AG04450 (cell line): ENCODE results near the gene EDIL3. TPM values are rescaled to one million over a fixed set of nuclear protein-coding genes. Genes with fewer than 3 reads are reported as not detected.

Experiments used
- CTCF ChIA-PET: fragments of 300-600, 350-600 bp; formaldehyde crosslinking; extraction: SDS; loops from one replicate; lab custom pipeline; 2022; ENCODE audit warnings: antibody characterized with exemption, inconsistent platforms; lab: Charles Lee
- POLR2A ChIA-PET: fragments of 350-600 bp; formaldehyde crosslinking; extraction: SDS; loops from one replicate; lab custom pipeline; 2021; ENCODE audit warnings: antibody characterized with exemption, inconsistent platforms; lab: Yijun Ruan, JAX
- DNase-seq: peaks from one replicate; pipeline ENCODE4 v3.0.0-alpha.2; 2011; ENCODE audit warnings: low read depth, low spot score
- H3K27ac ChIP-seq: one replicate; pipeline ENCODE4 v1.5.1; 2012; ENCODE audit warnings: low read depth, low read length, control low read depth
- H3K27me3 ChIP-seq: one replicate; pipeline ENCODE4 v1.6.0; 2012; ENCODE audit warnings: low read length; ENCODE audit not compliant: control insufficient read depth, insufficient read depth
- H3K4me3 ChIP-seq: 2 replicates; pipeline ENCODE4 v1.5.1; 2011; ENCODE audit warnings: mild to moderate bottlenecking, low read depth, low read length, control low read depth
- H3K9me3 ChIP-seq: 2 replicates; pipeline ENCODE4 v1.5.1; 2012; ENCODE audit warnings: low read length; ENCODE audit not compliant: control insufficient read depth, insufficient read depth
- CTCF ChIP-seq: IDR thresholded peaks from 2 replicates; pipeline ENCODE4 v1.5.1; 2011; ENCODE audit warnings: low read depth, low read length, control low read depth, inconsistent platforms
- polyA plus RNA-seq: library from polyadenylated mRNA; depleted of rRNA; stranded (reverse); fragments of >200 nt; gene quantifications from 2 replicates; pipeline ENCODE4 v1.2.3, GENCODE V29; 2011

Gene EDIL3
- polyA plus RNA-seq, 1 experiment = 61.9 TPM

- Histone ChIP-seq H3K27me3 (no peaks in the 10 kb centered on the region), H3K4me3 (no peak overlapping the region), H3K27ac (no peak overlapping the region), H3K9me3 (no peaks in the 10 kb centered on the region; the same call in 1 of the 2 replicates)
- CTCF ChIA-PET = interaction anchor here (0.8 to 2.7 kb wide), 9 partner anchors 10 to 670 kb away, joined by 3 to 19 read pairs (median 3); partner anchors contain the start of gene HAPLN1
- no peak for DNase-seq
- POLR2A ChIA-PET = no interaction called here
- TF ChIP-seq CTCF = peak; percentile 37
These were observed 4.9 kb downstream of the EDIL3 start for GRCh38 chr5:84379749-84380148.

GRCh38 chr5:84378961-84379360 lies 5.7 kb downstream of the EDIL3 start:
- ChIA-PET POLR2A (no interaction called here), CTCF (interaction anchor here (0.6 to 2.7 kb wide), 11 partner anchors 9 to 670 kb away, joined by 3 to 19 read pairs (median 3); partner anchors contain the start of gene HAPLN1)
- no peak for TF ChIP-seq CTCF
- no peak overlapping the region for H3K4me3 ChIP-seq
- no peaks in the 10 kb centered on the region; the same call in 1 of the 2 replicates for H3K9me3 ChIP-seq
- H3K27ac ChIP-seq = no peak overlapping the region
- H3K27me3 ChIP-seq = no peaks in the 10 kb centered on the region
- no peak for DNase-seq

- POLR2A ChIA-PET = no interaction called here
- CTCF ChIA-PET = interaction anchor here (0.9 to 2.7 kb wide), 6 partner anchors 9 to 666 kb away, joined by 3 to 19 read pairs (median 4); no protein-coding TSS in a partner anchor
- H3K27me3 ChIP-seq = no peaks in the 10 kb centered on the region
These were observed 6.3 kb downstream of the EDIL3 start for GRCh38 chr5:84378420-84378819.

GRCh38 chr5:84376346-84376745 lies 8.3 kb downstream of the EDIL3 start:
- no peak for DNase-seq
- POLR2A ChIA-PET = no interaction called here
- no peaks in the 10 kb centered on the region for H3K9me3 ChIP-seq
- TF ChIP-seq CTCF = no peak
- no peak overlapping the region for H3K4me3 ChIP-seq
- CTCF ChIA-PET = interaction anchor here (0.5 to 0.6 kb wide), 3 partner anchors 568 to 817 kb away, joined by 3 to 7 read pairs (median 3); no protein-coding TSS in a partner anchor
- H3K27me3 ChIP-seq = no peaks in the 10 kb centered on the region
- no peak overlapping the region for H3K27ac ChIP-seq

More at GRCh38 chr5:84378420-84378819, 6.3 kb downstream of the EDIL3 start:
- H3K27ac ChIP-seq = no peak overlapping the region
- no peaks in the 10 kb centered on the region for H3K9me3 ChIP-seq
- DNase-seq = no peak
- no peak for TF ChIP-seq CTCF
- H3K4me3 ChIP-seq = no peak overlapping the region

GRCh38 chr5:84374568-84374967 lies 10.1 kb downstream of the EDIL3 start:
- ChIA-PET CTCF (interaction anchor here (0.7 kb wide), 1 partner anchor 173 kb away, joined by 4 read pairs; no protein-coding TSS in a partner anchor), POLR2A (no interaction called here)
- H3K27me3 ChIP-seq = no peaks in the 10 kb centered on the region
- H3K4me3 ChIP-seq = no peak overlapping the region
- no peak for DNase-seq
- H3K9me3 ChIP-seq = no peaks in the 10 kb centered on the region
- H3K27ac ChIP-seq = no peak overlapping the region
- TF ChIP-seq CTCF = no peak
